ENCODE measurements around the gene DRGX.

The DRGX gene

DNA sequence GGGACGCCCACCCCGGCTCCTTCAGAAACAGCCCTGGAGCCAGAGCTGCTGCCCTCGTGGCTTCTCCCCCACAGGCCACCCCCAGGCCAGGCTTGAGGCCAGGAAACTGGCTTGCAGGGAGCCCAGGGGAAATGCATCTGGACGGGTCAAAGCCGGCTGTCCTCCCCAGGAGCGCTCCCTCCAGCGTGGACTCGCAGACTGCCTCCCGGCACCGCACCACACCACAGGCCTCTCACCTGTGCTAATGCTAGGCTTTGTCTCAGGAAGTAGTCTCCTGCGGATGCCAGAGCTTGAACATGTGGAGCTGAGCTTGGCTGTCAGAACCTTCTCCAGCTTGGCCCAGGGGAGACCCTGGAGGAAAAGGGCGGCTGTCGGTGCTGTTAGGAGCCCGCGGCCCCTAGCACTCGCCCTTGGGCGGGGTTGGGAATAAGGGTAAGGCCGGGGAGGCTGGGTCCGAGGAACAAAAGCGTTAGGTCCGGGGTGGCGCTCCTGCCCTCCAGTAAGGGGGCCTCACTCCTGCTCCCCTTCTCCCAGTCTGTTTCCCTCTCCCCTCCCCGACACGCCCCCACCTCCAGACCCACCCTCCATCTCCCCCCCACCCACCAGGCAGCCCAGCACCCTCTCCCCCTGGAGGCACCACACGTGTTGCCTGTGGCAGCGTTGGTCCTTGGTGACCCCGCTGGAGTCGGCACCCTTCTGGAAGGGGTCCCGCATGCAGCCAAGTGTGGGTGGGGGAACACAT, 21.6 kb upstream of the DRGX start:
- no peak overlapping the region for H3K4me3 ChIP-seq (ENCODE audit: low read length)
- DNase-seq (ENCODE audit: low read depth), result no peak
- TF ChIP-seq, protein P1, sequence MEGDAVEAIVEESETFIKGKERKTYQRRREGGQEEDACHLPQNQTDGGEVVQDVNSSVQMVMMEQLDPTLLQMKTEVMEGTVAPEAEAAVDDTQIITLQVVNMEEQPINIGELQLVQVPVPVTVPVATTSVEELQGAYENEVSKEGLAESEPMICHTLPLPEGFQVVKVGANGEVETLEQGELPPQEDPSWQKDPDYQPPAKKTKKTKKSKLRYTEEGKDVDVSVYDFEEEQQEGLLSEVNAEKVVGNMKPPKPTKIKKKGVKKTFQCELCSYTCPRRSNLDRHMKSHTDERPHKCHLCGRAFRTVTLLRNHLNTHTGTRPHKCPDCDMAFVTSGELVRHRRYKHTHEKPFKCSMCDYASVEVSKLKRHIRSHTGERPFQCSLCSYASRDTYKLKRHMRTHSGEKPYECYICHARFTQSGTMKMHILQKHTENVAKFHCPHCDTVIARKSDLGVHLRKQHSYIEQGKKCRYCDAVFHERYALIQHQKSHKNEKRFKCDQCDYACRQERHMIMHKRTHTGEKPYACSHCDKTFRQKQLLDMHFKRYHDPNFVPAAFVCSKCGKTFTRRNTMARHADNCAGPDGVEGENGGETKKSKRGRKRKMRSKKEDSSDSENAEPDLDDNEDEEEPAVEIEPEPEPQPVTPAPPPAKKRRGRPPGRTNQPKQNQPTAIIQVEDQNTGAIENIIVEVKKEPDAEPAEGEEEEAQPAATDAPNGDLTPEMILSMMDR (IDR thresholded peaks at IDR 0.05; ENCODE audit: insufficient read depth, low read depth, low read length, missing control alignments), result no peak

DNA sequence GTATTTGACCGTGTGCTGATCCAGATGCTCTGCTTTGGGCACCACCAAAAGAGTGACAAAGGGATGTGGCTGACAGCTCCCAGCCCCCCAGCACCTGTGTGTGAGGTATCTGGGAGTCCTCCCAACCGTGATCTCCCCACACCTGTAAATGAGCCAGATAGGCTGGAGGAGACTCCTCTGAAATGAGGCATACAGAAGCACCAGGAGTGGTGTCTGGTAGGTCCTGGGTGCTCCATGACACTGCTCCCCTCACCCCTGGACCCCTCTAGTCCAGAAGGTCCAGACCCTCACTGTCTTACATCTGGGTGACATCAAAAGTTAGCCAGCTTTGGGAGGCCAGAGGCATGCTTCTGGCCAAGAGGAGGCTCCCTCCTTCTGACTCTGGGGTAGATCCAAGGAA, 20.0 kb upstream of the DRGX start:
- no peak overlapping the region for H3K4me3 ChIP-seq (ENCODE audit: low read length)
- no peak for DNase-seq (ENCODE audit: low read depth)
- TF ChIP-seq, protein P1 (IDR thresholded peaks at IDR 0.05; ENCODE audit: insufficient read depth, low read depth, low read length, missing control alignments), result no peak

DNA sequence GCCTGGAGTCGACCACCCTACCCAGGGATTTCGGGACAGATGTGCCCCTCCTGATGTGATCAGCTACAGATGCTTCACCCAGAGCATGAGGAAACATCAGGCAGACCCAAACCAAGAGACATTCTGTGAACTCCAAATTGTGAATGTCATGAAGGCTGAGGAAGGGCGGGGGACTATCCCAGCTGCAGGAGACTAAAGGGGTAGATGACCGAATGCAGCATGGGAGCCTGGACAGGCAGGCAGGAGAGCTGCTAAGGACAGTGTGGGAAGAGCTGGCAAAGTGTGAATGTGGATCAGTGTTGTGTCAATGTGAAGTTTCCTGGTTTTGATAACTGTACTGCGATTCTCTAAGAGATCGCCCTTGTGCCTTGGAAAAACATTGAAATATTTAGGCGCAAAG, 19.2 kb upstream of the DRGX start:
- TF ChIP-seq, protein P1 (IDR thresholded peaks at IDR 0.05; ENCODE audit: insufficient read depth, low read depth, low read length, missing control alignments), result no peak
- DNase-seq (ENCODE audit: low read depth), result no peak
- no peak overlapping the region for H3K4me3 ChIP-seq (ENCODE audit: low read length)

DNA sequence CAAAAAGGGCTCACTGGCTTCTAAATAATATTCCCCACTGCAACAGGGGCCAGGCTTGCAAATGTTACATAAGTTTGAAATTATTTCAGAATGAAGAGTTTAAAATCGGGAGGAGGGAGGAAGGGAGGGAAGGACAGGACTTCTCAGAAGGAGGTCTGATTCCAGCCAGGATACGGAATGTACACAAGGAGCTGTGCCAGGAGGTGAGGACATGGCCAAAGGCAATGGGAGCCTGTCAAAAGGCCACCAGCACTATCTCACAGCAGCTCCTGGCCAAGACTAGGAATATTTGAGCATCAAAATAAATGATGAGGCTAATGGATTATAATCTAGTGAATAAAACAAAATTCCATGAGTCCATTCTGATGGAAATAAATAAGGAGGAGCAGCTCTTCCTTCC, 18.6 kb upstream of the DRGX start:
- TF ChIP-seq, protein P1 (IDR thresholded peaks at IDR 0.05; ENCODE audit: insufficient read depth, low read depth, low read length, missing control alignments), result no peak
- no peak for DNase-seq (ENCODE audit: low read depth)
- H3K4me3 ChIP-seq (ENCODE audit: low read length), result no peak overlapping the region

DNA sequence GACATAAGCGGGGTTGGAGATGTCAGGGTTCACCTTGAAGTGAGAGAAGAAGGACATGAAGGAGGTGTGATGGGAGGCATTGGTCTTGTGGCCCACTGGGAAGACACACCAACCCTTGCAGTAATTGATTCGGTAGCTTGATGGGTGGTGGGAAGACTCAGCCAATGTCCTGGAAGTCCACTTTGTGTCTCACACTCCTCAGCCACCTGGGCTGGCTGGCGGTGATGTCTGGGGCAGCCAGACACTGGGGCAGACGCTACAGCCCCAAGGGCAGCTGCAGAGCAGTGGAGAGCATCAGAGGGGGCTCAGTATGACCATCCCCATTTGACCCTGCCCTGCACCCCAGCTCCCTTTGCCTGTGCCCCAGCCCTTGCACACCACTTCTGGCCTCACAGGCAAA, 16.7 kb upstream of the DRGX start:
- H3K4me3 ChIP-seq (ENCODE audit: low read length), result no peak overlapping the region
- TF ChIP-seq, protein P1 (IDR thresholded peaks at IDR 0.05; ENCODE audit: insufficient read depth, low read depth, low read length, missing control alignments), result no peak
- DNase-seq (ENCODE audit: low read depth), result no peak

DNA sequence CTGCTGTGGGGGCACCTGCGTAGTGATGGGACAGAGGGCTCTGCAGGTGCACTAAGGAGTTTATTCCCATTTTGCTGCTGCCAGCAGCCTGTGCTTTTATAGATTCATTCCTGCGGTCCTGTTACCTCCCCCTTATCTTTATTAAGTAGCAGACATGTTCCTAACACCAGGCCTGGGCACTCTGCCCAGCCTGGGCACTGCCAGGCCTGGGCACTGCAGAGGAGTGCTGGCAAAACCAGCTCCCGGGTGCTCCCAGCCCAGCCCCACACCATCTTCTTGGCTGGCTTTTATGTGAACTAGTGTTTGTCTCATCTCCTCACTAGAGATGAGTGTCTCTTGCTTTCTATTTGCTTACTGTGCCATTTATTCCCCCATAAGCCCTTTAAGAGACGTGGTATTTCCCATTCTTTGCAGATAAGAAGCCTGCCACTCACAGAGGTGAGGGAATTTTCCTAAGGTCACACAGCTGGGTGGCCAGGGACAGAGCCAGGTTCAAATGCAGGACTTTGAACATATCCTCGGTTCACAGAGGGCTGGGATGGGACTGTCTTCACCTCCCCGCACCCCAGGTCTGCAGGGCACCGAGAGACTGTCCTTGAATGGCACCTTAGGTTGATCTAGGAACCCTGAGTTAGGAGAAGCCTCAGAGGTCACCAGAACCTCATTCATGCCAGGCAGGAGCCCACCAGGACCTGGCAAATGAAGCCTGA, 14.6 kb upstream of the DRGX start:
- DNase-seq (ENCODE audit: low read depth), result no peak
- TF ChIP-seq, protein P1 (IDR thresholded peaks at IDR 0.05; ENCODE audit: insufficient read depth, low read depth, low read length, missing control alignments), result no peak
- H3K4me3 ChIP-seq (ENCODE audit: low read length), result no peak overlapping the region

Data from epithelial cell of esophagus (primary cell).